HCT116 (cell line): Measurements from ENCODE around the gene ZBED6. TPM values are rescaled to one million over a fixed set of nuclear protein-coding genes. Genes with fewer than 3 reads are reported as not detected.

ENCODE experiments used
- ATAC-seq: fragments of 200-7000 bp; cut with Tn5 transposase; 2 replicates; pipeline ENCODE4 v1.9.1; 2020; ENCODE audit warnings: mild to moderate bottlenecking, moderate library complexity
- BruUV-seq: library from RNA; stranded (reverse); fragments of 400-500 nt; replicated peaks from 2 replicates; lab custom pipeline; 2021; lab: Mats Ljungman, UMichigan
- CTCF ChIA-PET: fragments of 300-600 bp; sonication (Branson Sonifier 250); formaldehyde crosslinking; loops from one replicate; lab custom pipeline; 2021; ENCODE audit warnings: antibody characterized with exemption; lab: Charles Lee
- POLR2A ChIA-PET: fragments of 300-600, 350-600 bp; sonication (Branson Sonifier 250); formaldehyde crosslinking; loops from one replicate; lab custom pipeline; 2021; ENCODE audit warnings: antibody characterized with exemption; lab: Charles Lee
- RAD21 ChIA-PET, 2 experiments: fragments of 300-600 bp; sonication (Branson Sonifier 250); formaldehyde crosslinking; loops; one replicate each; lab custom pipeline; 2023; ENCODE audit warnings: low total read pairs in 2 of 2; ENCODE audit not compliant: uncharacterized antibody in 2 of 2, unreplicated experiment in 2 of 2, low non-redundant PET in 1 of 2; lab: Charles Lee
- DNase-seq: peaks from one replicate; pipeline ENCODE4 v3.0.0-alpha.2; 2010; ENCODE audit warnings: low read depth, low spot score
- H2AFZ ChIP-seq: fragments of 200-600 bp; shearing (Covaris generic), sonication (generic); 2 replicates; pipeline ENCODE4 v1.6.1; 2017; ENCODE audit warnings: low read depth, mixed run types, mixed read lengths, antibody characterized with exemption, low read length; ENCODE audit not compliant: poor library complexity, severe bottlenecking
- H3K27ac ChIP-seq: 2 replicates; pipeline ENCODE4 v1.5.1; 2012; ENCODE audit warnings: low read depth, low read length
- H3K27me3 ChIP-seq: fragments of 200-600 bp; sonication (generic); 2 replicates; pipeline ENCODE4 v1.6.1; 2016; ENCODE audit warnings: mixed run types, low read length, mixed read lengths; ENCODE audit not compliant: insufficient read depth
- H3K36me3 ChIP-seq, 2 experiments: fragments of 200-500 bp in 1 of 2; fragments of 200-600 bp in 1 of 2; sonication (Bioruptor generic) in 1 of 2; sonication (generic) in 1 of 2; 2 replicates each; pipeline versions ENCODE4 v1.5.1 to v1.6.1; 2014 to 2016; ENCODE audit warnings: low read length in 2 of 2, inconsistent platforms in 1 of 2, mixed read lengths in 1 of 2, mixed run types in 1 of 2; ENCODE audit not compliant: insufficient read depth in 2 of 2, control insufficient read depth in 1 of 2
- H3K4me1 ChIP-seq, 2 experiments: fragments of 200-600 bp in 1 of 2; sonication (generic) in 1 of 2; 2 replicates each; pipeline versions ENCODE4 v1.5.1 to v1.6.1; 2012 to 2017; ENCODE audit warnings: low read length in 2 of 2, inconsistent platforms in 1 of 2, mild to moderate bottlenecking in 1 of 2, mixed read lengths in 1 of 2, mixed run types in 1 of 2, moderate library complexity in 1 of 2; ENCODE audit not compliant: insufficient read depth in 2 of 2, control insufficient read depth in 1 of 2
- H3K4me2 ChIP-seq: fragments of 200-600 bp; sonication (generic); 2 replicates; pipeline ENCODE4 v1.6.1; 2017; ENCODE audit warnings: mixed run types, low read length, mixed read lengths
- H3K4me3 ChIP-seq, 2 experiments: fragments of 200-600 bp in 1 of 2; sonication (generic) in 1 of 2; replicated peaks in 1 of 2; 2 replicates each; pipeline ENCODE4 v1.5.1; 2011 to 2016; ENCODE audit warnings: low read length in 2 of 2, control low read depth in 1 of 2, low read depth in 1 of 2, mild to moderate bottlenecking in 1 of 2, mixed read lengths in 1 of 2, mixed run types in 1 of 2
- H3K79me2 ChIP-seq: fragments of 200-600 bp; sonication (generic); 2 replicates; pipeline ENCODE4 v1.6.1; 2017; ENCODE audit warnings: mild to moderate bottlenecking, mixed run types, low read length, moderate library complexity, mixed read lengths; ENCODE audit not compliant: insufficient read depth
- H3K9ac ChIP-seq: fragments of 200-600 bp; sonication (generic); 2 replicates; pipeline ENCODE4 v1.6.1; 2016; ENCODE audit warnings: low read length, mixed read lengths
- H3K9me2 ChIP-seq: fragments of 200-600 bp; sonication (generic), shearing (Covaris generic); 2 replicates; pipeline ENCODE4 v1.6.1; 2017; ENCODE audit warnings: mixed run types, mild to moderate bottlenecking, moderate library complexity; ENCODE audit not compliant: insufficient read depth
- H3K9me3 ChIP-seq, 2 experiments: fragments of 200-500 bp in 1 of 2; fragments of 200-600 bp in 1 of 2; sonication (Bioruptor generic) in 1 of 2; sonication (generic) in 1 of 2; 2 replicates each; pipeline ENCODE4 v1.6.1; 2014 to 2017; ENCODE audit warnings: low read length in 2 of 2, mixed read lengths in 2 of 2, inconsistent platforms in 1 of 2, low read depth in 1 of 2, mild to moderate bottlenecking in 1 of 2, mixed run types in 1 of 2, moderate library complexity in 1 of 2; ENCODE audit not compliant: control insufficient read depth in 1 of 2, insufficient read depth in 1 of 2
- H4K20me1 ChIP-seq: fragments of 200-600 bp; sonication (generic), shearing (Covaris generic); 2 replicates; pipeline ENCODE4 v1.6.1; 2017; ENCODE audit warnings: mixed run types, mild to moderate bottlenecking, moderate library complexity; ENCODE audit not compliant: insufficient read depth
- CTCF ChIP-seq, 3 experiments: fragments of 200-600 bp in 1 of 3; sonication (generic) in 1 of 3; IDR thresholded peaks in 2 of 3; conservative IDR thresholded peaks in 1 of 3; 2 replicates each; pipeline ENCODE4 v1.5.1; 2012 to 2017; ENCODE audit warnings: low read depth in 2 of 3, low read length in 2 of 3, antibody characterized with exemption in 1 of 3, borderline replicate concordance in 1 of 3, control low read depth in 1 of 3, mild to moderate bottlenecking in 1 of 3, mixed read lengths in 1 of 3, mixed run types in 1 of 3, moderate library complexity in 1 of 3; ENCODE audit not compliant: insufficient read depth in 1 of 3
- REST ChIP-seq: IDR thresholded peaks from 2 replicates; pipeline ENCODE4 v1.6.1; 2012; ENCODE audit warnings: low read depth
- SRF ChIP-seq: IDR thresholded peaks from 2 replicates; pipeline ENCODE4 v1.6.1; 2012; ENCODE audit warnings: low read depth
- intact Hi-C: fragments of 100-400 bp; cut with micrococcal nuclease; formaldehyde crosslinking; loops from 2 replicates; pipeline ENCODE4 v1.10.0; 2022
- total RNA-seq: library from RNA; stranded (reverse); gene quantifications from one replicate; pipeline ENCODE4 v1.2.1, GENCODE V29; 2021; ENCODE audit not compliant: unreplicated experiment

The ZBED6 gene
- total RNA-seq, 1 experiment from 2014 or later: 26.9 TPM

GRCh38 chr1:203764105-203765028, 31.1 kb upstream of the ZBED6 start:
- H3K36me3 ChIP-seq: no peaks in the 10 kb centered on the region
- H3K4me1 ChIP-seq: peaks cover 0 to 4% of the 10 kb centered on the region in 2 experiments; a peak in 1 of 4 replicates
- H3K79me2 ChIP-seq: no peaks in the 10 kb centered on the region
- no peak overlapping the region for H3K4me2 ChIP-seq
- no peak overlapping the region for H2AFZ ChIP-seq
- H3K4me3 ChIP-seq: no peak overlapping the region
- no peak for ATAC-seq
- H4K20me1 ChIP-seq: no peaks in the 10 kb centered on the region
- ChIA-PET RAD21 (no interaction called here), POLR2A (no interaction called here), CTCF (no interaction called here)
- no peak overlapping the region for H3K9ac ChIP-seq
- DNase-seq: no peak
- H3K9me3 ChIP-seq: no peaks in the 10 kb centered on the region
- no TSS peak for BruUV-seq
- no peak overlapping the region for H3K27ac ChIP-seq
- no peaks in the 10 kb centered on the region for H3K9me2 ChIP-seq
- TF ChIP-seq SRF (no peak), CTCF (IDR thresholded peaks at IDR 0.05 in 2 of 3, conservative IDR thresholded peaks at IDR 0.05 in 1 of 3; ENCODE audit: borderline replicate concordance in 1 of 3, insufficient read depth in 1 of 3, low read depth in 2 of 3, low read length in 2 of 3) (no peak), REST (no peak)
- intact Hi-C loops: no loop called here
- H3K27me3 ChIP-seq: no peaks in the 10 kb centered on the region
